Fibroblast of lung (primary cell): ENCODE results near the gene SMG6.
"Not testable (repeated sequence)": the region's sequence is repeated elsewhere in the genome, so short reads cannot be mapped to it uniquely, and the experiment has no call there.

Experiments used
- CTCF ChIP-seq, 2 donors: IDR thresholded peaks in 1 of 2; conservative IDR thresholded peaks in 1 of 2; 1 replicate in 1 of 2; 2 replicates in 1 of 2; pipeline ENCODE4 v1.5.1; 2011 to 2012; ENCODE audit warnings: low read length in 2 of 2, control low read depth in 1 of 2, inconsistent platforms in 1 of 2, low read depth in 1 of 2, mild to moderate bottlenecking in 1 of 2
- EZH2 ChIP-seq: IDR thresholded peaks from 2 replicates; pipeline ENCODE4 v1.5.1; 2012; ENCODE audit warnings: low read length, control low read depth, mild to moderate bottlenecking; ENCODE audit errors: missing control alignments

GRCh38 chr17:2013220-2013993 lies 290.2 kb downstream of the SMG6 start:
- not testable (repeated sequence) for TF ChIP-seq CTCF (conservative IDR thresholded peaks at IDR 0.05 in 1 of 2, IDR thresholded peaks at IDR 0.05 in 1 of 2; ENCODE audit: low read depth in 1 of 2, low read length in 2 of 2); EZH2
